Measurements from ENCODE around the gene CSF3R. TPM values are rescaled to one million over a fixed set of nuclear protein-coding genes. Genes with fewer than 3 reads are reported as not detected.

The CSF3R gene
- total and polyA plus RNA-seq, 3 experiments from 2014 or later: 0.11 to 0.40 TPM; not detected in 1

DNA sequence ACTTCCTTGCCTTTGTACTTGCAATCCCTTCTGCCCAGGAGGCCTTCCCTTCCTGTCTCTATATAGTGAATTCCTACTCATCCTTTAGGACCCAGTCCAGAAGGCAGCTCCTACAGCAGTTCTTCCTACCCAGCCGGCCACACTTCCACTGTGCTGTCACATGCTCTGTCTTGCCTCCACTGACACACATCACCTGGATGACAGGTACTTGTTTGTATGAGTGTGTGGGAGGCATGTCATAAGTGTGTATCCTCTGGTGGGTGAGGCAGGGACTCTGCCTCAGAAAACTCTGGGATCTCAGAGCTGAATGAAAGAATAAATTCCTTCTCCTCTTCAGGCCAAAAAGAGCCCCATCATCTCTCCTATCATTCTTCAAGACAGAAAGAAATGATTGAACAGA lies 27.3 kb downstream of the CSF3R start:
- Histone ChIP-seq H3K9me3 (ENCODE audit: low read length) (no peaks in the 10 kb centered on the region), H3K27me3 (ENCODE audit: insufficient read depth, low read length, poor library complexity, severe bottlenecking) (no peaks in the 10 kb centered on the region), H3K27ac (ENCODE audit: low read depth, low read length) (no peak overlapping the region), H3K4me1 (ENCODE audit: insufficient read depth, low read length) (peaks cover 16% of the 10 kb centered on the region), H3K36me3 (ENCODE audit: insufficient read depth, low read length) (peaks cover 33% of the 10 kb centered on the region), H3K4me3 (ENCODE audit: low read length) (no peak overlapping the region)
- H3K4me3 Mint-ChIP-seq: peak overlapping the region in 1 of 7 donors; percentile 9
- peaks cover 0 to 1% of the 10 kb centered on the region in 2 donors for H3K27me3 Mint-ChIP-seq
- H3K36me3 Mint-ChIP-seq: peaks cover 0 to 57% (median 11%) of the 10 kb centered on the region in 3 donors
- no peak for DNase-seq
- POLR2A ChIA-PET: no interaction called here
- no peaks in the 10 kb centered on the region for H3K9me3 Mint-ChIP-seq
- peak overlapping the region in 1 of 8 donors; percentile 78 for H3K27ac Mint-ChIP-seq
- H3K4me1 Mint-ChIP-seq: peaks cover 16 to 32% (median 29%) of the 10 kb centered on the region in 3 donors
- CTCF ChIA-PET: interaction anchor here (0.7 kb wide), 1 partner anchor 8 kb away, joined by 4 read pairs; the partner anchor contains the start of gene MRPS15

DNA sequence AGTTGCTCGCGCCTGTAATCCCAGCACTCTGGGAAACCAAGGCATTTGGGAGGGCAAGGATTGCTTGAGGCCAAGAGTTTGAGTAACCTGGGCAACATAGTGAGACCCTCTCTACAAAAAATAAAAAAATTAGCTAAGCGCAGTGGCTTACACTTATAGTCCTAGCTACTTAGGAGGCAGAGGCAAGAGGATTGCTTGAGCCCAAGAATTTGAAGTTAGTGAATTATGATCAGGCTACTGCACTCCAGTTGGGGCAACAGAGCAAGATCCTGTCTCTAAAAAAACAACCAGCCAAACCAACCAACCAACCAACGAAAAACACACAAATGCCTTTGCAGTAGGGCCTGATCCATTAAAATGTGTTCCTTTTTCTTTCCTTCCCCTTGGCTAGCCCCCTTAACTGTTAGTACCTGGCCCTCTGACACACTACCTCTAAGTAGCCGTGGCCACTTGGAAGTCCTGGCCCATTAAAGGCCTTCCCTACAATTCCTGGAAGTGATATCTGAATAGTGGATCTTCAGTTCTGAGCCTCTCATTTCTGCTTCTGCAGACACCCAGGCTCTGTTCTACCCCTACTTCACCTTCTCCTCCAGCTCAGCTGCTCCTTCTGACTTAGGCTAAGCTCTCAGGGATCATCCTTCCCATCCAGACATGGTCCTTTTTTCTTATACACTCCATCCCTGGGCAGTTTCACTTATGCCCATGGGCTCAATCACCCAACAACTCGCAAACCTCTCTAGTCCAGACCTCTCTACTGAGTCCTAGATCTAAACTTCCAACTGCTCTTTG lies 28.9 kb downstream of the CSF3R start:
- peaks cover 23 to 37% (median 35%) of the 10 kb centered on the region in 3 donors for H3K4me1 Mint-ChIP-seq
- CTCF ChIA-PET: no interaction called here
- peaks cover 0 to 46% (median 7%) of the 10 kb centered on the region in 3 donors for H3K36me3 Mint-ChIP-seq

DNA sequence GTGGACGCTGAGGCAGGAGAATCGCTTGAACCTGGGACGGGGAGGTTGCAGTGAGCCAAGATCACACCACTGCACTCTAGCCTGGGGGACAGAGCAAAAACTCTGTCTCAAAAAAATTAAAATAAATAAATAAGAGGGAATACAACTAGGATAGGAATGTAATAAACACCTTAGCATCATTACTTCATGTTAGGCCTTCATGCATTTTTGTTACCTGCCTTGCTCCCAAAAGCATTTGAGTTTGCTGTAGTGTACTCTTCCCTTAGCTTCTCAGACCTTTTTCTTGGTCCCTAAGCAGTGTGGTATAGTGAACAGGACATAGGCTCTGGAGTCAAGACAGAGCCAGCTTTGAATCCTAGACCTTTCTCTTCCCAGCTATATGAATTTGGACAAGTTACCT lies 29.7 kb downstream of the CSF3R start:
- Histone ChIP-seq H3K27me3 (ENCODE audit: insufficient read depth, low read length, poor library complexity, severe bottlenecking) (no peaks in the 10 kb centered on the region), H3K9me3 (ENCODE audit: low read length) (no peaks in the 10 kb centered on the region), H3K27ac (ENCODE audit: low read depth, low read length) (no peak overlapping the region), H3K4me3 (ENCODE audit: low read length) (no peak overlapping the region), H3K36me3 (ENCODE audit: insufficient read depth, low read length) (peaks cover 26% of the 10 kb centered on the region), H3K4me1 (ENCODE audit: insufficient read depth, low read length) (peaks cover 10% of the 10 kb centered on the region)
- Mint-ChIP-seq H3K4me3 (no peak overlapping the region), H3K27me3 (peaks cover 0 to 3% of the 10 kb centered on the region in 2 donors), H3K36me3 (peaks cover 0 to 39% (median 7%) of the 10 kb centered on the region in 3 donors), H3K9me3 (no peaks in the 10 kb centered on the region), H3K27ac (no peak overlapping the region), H3K4me1 (peaks cover 20 to 31% (median 28%) of the 10 kb centered on the region in 3 donors)
- DNase-seq: no peak
- CTCF ChIA-PET: no interaction called here
- POLR2A ChIA-PET: no interaction called here

More for the DNA sequence above, 28.9 kb downstream of the CSF3R start:
- Histone ChIP-seq H3K36me3 (ENCODE audit: insufficient read depth, low read length) (peaks cover 28% of the 10 kb centered on the region), H3K4me1 (ENCODE audit: insufficient read depth, low read length) (peaks cover 16% of the 10 kb centered on the region), H3K9me3 (ENCODE audit: low read length) (no peaks in the 10 kb centered on the region), H3K27me3 (ENCODE audit: insufficient read depth, low read length, poor library complexity, severe bottlenecking) (no peaks in the 10 kb centered on the region), H3K27ac (ENCODE audit: low read depth, low read length) (peak overlapping the region; percentile 19), H3K4me3 (ENCODE audit: low read length) (no peak overlapping the region)
- H3K27ac Mint-ChIP-seq: peak overlapping the region in 5 of 8 donors; percentile 14 to 66 (median 65)
- POLR2A ChIA-PET: no interaction called here
- H3K4me3 Mint-ChIP-seq: peak overlapping the region in 2 of 7 donors; percentile 32 to 78
- H3K9me3 Mint-ChIP-seq: no peaks in the 10 kb centered on the region
- peaks cover 0 to 3% of the 10 kb centered on the region in 2 donors for H3K27me3 Mint-ChIP-seq
- DNase-seq: no peak

DNA sequence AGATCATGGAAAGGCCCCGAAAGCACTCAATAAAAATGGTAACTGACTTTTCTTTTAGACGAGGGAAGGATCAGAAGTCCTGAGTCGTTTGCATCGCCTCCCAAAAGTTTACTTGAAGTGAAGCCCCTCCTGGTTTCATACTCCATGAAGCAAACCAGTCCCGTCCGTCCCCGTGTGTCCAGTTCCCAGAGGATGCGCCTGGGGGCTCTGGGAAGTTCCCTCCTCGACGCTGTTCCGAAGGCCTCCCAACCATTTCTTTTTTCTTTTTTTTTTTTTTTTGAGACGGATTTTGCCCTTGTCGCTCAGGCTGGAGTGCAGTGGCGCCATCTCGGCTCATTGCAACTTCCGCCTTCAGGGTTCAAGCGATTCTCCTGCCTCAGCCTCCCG lies 31.8 kb downstream of the CSF3R start:
- Mint-ChIP-seq H3K27me3 (peaks cover 0 to 3% of the 10 kb centered on the region in 2 donors), H3K36me3 (peaks cover 0 to 22% (median 3%) of the 10 kb centered on the region in 3 donors), H3K4me3 (peak overlapping the region; percentile 89 to 98 (median 92)), H3K4me1 (peaks cover 13 to 23% (median 19%) of the 10 kb centered on the region in 3 donors), H3K9me3 (no peaks in the 10 kb centered on the region), H3K27ac (peak overlapping the region; percentile 93 to 99 (median 96))
- CTCF ChIA-PET: interaction anchor here (0.9 to 2.2 kb wide), 3 partner anchors 23 to 108 kb away, joined by 3 to 6 read pairs (median 3); no protein-coding TSS in a partner anchor
- Histone ChIP-seq H3K36me3 (ENCODE audit: insufficient read depth, low read length) (peaks cover 14% of the 10 kb centered on the region), H3K4me3 (ENCODE audit: low read length) (peak overlapping the region; percentile 71), H3K27ac (ENCODE audit: low read depth, low read length) (peak overlapping the region; percentile 70), H3K9me3 (ENCODE audit: low read length) (no peaks in the 10 kb centered on the region), H3K4me1 (ENCODE audit: insufficient read depth, low read length) (peaks cover 3% of the 10 kb centered on the region), H3K27me3 (ENCODE audit: insufficient read depth, low read length, poor library complexity, severe bottlenecking) (no peaks in the 10 kb centered on the region)
- DNase-seq: no peak
- POLR2A ChIA-PET: interaction anchor here (0.6 to 0.9 kb wide), 3 partner anchors 8 to 22 kb away, joined by 3 to 5 read pairs (median 5); partner anchors contain the start of gene MRPS15

DNA sequence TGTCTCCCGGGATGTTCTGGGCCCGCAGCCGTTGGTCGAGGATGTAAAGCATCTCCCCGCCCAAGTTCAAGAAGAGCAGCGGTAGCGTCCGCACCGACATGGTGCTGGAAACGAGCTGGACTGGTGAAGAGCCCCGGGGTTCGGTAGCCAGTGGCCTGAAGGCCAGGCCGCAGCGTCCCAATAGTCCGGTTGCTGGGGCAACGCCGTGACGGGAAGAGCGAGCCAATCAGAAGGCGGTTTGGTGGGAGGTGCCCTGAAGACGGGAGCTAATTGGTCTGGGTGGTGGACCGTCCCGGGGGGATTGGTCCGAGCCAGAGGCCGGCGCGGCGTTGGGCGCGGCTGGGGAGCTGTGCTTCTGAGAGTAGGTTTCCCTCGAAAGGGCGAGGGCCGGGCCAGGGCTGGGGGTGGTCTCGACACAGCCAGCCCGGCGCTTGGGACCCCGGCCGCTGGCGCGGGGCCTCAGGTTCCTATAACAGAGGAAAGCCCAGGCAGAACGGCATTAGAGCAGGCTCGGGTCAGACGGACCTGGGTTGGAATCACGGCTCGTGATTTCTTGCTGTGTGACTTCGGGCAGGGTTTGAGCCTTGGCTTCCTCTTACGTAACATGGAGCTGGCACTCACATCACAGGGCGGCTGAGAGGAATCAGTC lies 32.3 kb downstream of the CSF3R start, which contains the start of gene OSCP1:
TSS of gene OSCP1 (minus strand) at position 182 of the 649 bp plus-strand sequence. CDS start at position 100, 82 bp downstream.
- no peaks in the 10 kb centered on the region for H3K9me3 Mint-ChIP-seq
- Histone ChIP-seq H3K36me3 (ENCODE audit: insufficient read depth, low read length) (peaks cover 9% of the 10 kb centered on the region), H3K4me1 (ENCODE audit: insufficient read depth, low read length) (peaks cover 3% of the 10 kb centered on the region), H3K4me3 (ENCODE audit: low read length) (peak within 1 kb of the TSS; percentile 71), H3K27me3 (ENCODE audit: insufficient read depth, low read length, poor library complexity, severe bottlenecking) (no peaks in the 10 kb centered on the region), H3K27ac (ENCODE audit: low read depth, low read length) (peak within 1 kb of the TSS; percentile 70), H3K9me3 (ENCODE audit: low read length) (no peaks in the 10 kb centered on the region)
- ChIA-PET CTCF (interaction anchor here (0.9 to 2.2 kb wide), 3 partner anchors 23 to 107 kb away, joined by 3 to 6 read pairs (median 3); no protein-coding TSS in a partner anchor), POLR2A (interaction anchor here (0.6 to 0.9 kb wide), 4 partner anchors 8 to 1582 kb away, joined by 3 to 5 read pairs (median 4); partner anchors contain the start of gene MRPS15)
- H3K27ac Mint-ChIP-seq: peak within 1 kb of the TSS; percentile 93 to 99 (median 96)
- H3K4me1 Mint-ChIP-seq: peaks cover 13 to 23% (median 19%) of the 10 kb centered on the region in 3 donors
- H3K36me3 Mint-ChIP-seq: peaks cover 0 to 17% (median 3%) of the 10 kb centered on the region in 3 donors
- peaks cover 0 to 3% of the 10 kb centered on the region in 2 donors for H3K27me3 Mint-ChIP-seq
- peak; percentile 82 to 92 (median 85) for DNase-seq
- peak within 1 kb of the TSS; percentile 89 to 98 (median 92) for H3K4me3 Mint-ChIP-seq

DNA sequence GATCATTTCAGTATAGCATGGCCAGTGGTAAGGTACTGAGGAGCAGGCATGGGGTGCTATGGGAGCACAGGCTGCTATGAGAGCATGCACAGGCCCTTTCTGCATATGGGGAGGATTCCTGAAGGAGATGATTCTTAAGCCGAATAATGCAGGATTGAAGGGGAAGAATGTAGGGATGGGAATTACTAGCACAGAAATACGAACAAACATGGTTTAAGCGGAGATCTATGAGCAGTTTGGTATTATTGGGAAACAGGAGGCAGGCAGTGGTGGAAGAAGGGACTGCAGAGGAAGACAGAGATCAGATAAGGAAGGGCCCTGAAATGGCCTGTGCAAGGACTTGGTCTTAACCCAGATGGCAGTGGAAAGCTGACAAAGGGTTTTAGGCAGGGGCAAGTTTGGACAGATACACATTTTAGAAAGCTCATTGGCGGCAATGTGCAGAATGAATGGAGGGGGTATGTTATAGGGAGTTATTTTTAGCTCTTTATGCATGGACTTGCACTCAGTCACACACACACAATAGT lies 34.1 kb downstream of the CSF3R start:
- Histone ChIP-seq H3K27ac (ENCODE audit: low read depth, low read length) (no peak overlapping the region), H3K27me3 (ENCODE audit: insufficient read depth, low read length, poor library complexity, severe bottlenecking) (no peaks in the 10 kb centered on the region), H3K4me1 (ENCODE audit: insufficient read depth, low read length) (peaks cover 3% of the 10 kb centered on the region), H3K9me3 (ENCODE audit: low read length) (no peaks in the 10 kb centered on the region), H3K36me3 (ENCODE audit: insufficient read depth, low read length) (no peaks in the 10 kb centered on the region), H3K4me3 (ENCODE audit: low read length) (no peak overlapping the region)
- ChIA-PET CTCF (no interaction called here), POLR2A (interaction anchor here (1.4 kb wide), 1 partner anchor 16 kb away, joined by 3 read pairs; the partner anchor contains the start of gene MRPS15)
- Mint-ChIP-seq H3K9me3 (no peaks in the 10 kb centered on the region), H3K27ac (peak overlapping the region in 1 of 8 donors; percentile 96), H3K36me3 (peaks cover 0 to 4% (median 0%) of the 10 kb centered on the region in 3 donors), H3K4me1 (peaks cover 13 to 23% (median 19%) of the 10 kb centered on the region in 3 donors), H3K4me3 (peak overlapping the region in 4 of 7 donors; percentile 1 to 34 (median 16)), H3K27me3 (peaks cover 0 to 2% of the 10 kb centered on the region in 2 donors)
- no peak for DNase-seq

DNA sequence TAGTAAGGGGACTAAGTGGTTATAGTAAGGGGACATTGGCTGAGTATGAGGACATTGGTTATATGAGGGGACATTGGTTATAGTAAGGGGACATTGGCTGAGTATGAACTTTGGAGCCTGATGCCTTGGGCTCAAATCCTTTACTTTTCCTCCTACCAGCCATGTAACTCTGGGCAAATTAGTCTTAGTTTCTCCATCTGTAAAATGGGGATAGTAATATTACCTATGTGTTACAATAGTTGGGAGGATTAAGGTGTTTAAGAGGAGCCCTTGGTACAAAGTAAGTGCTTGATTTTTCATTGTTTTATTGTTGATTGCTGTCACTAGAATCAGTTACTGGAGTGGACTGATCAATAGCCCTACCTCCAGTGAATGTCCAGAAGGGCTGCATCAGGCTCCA lies 35.3 kb downstream of the CSF3R start:
- H3K4me1 Mint-ChIP-seq: peaks cover 13 to 22% (median 19%) of the 10 kb centered on the region in 3 donors
- H3K36me3 ChIP-seq (ENCODE audit: insufficient read depth, low read length): no peaks in the 10 kb centered on the region
- no peak overlapping the region for H3K27ac ChIP-seq (ENCODE audit: low read depth, low read length)
- POLR2A ChIA-PET: interaction anchor here (1.4 kb wide), 1 partner anchor 17 kb away, joined by 3 read pairs; the partner anchor contains the start of gene MRPS15
- peaks cover 0 to 2% of the 10 kb centered on the region in 2 donors for H3K27me3 Mint-ChIP-seq
- H3K4me3 Mint-ChIP-seq: no peak overlapping the region
- H3K4me3 ChIP-seq (ENCODE audit: low read length): no peak overlapping the region
- no peaks in the 10 kb centered on the region for H3K9me3 ChIP-seq (ENCODE audit: low read length)
- no peaks in the 10 kb centered on the region for H3K27me3 ChIP-seq (ENCODE audit: insufficient read depth, low read length, poor library complexity, severe bottlenecking)
- DNase-seq: no peak
- peaks cover 0 to 4% (median 0%) of the 10 kb centered on the region in 3 donors for H3K36me3 Mint-ChIP-seq
- H3K27ac Mint-ChIP-seq: no peak overlapping the region
- no peaks in the 10 kb centered on the region for H3K9me3 Mint-ChIP-seq
- peaks cover 3% of the 10 kb centered on the region for H3K4me1 ChIP-seq (ENCODE audit: insufficient read depth, low read length)
- CTCF ChIA-PET: no interaction called here

Measured in CD8-positive, alpha-beta memory T cell (primary cell).